COLO829 (cell line): ENCODE results near the gene CFAP57.
A peak's percentile ranks its signal among the peaks of the same experiment; 100 is the strongest.
"Not testable (repeated sequence)": the region's sequence is repeated elsewhere in the genome, so short reads cannot be mapped to it uniquely, and the experiment has no call there.

ENCODE experiments used
- DNase-seq: peaks from one replicate; pipeline ENCODE4 v3.0.0; 2012; ENCODE audit warnings: low spot score

CFAP57 gene

GRCh38 chr1:43171876-43172526, at the start of gene CFAP57, which contains the start of gene EBNA1BP2:
Gene CFAP57 (plus strand): TSS chr1:43172330. CDS start chr1:43172754, 424 bp downstream.
Gene EBNA1BP2 (minus strand): TSS chr1:43172290. CDS start chr1:43172118, 172 bp downstream.
- peak; percentile 98 for DNase-seq

DNA sequence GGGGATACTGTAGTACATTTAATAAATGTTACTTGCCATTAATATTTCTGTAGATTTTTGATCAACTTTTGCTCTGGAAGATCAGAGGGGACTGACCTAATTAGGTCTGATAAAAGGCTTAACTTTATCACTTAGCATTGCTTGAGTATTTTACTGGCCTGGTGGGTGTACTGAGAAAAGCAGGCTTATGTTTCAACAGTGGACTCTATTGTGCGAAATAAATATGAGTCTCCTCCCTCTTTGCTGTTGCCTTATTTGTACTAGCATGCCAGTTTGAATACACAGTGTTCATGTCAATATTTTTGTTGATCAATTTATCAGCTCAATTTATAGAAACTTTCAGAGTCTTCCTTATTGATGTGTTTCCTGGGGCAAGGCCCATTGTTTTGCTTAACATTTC, 49.1 kb upstream of the CFAP57 start:
- DNase-seq = peak; percentile 72

DNA sequence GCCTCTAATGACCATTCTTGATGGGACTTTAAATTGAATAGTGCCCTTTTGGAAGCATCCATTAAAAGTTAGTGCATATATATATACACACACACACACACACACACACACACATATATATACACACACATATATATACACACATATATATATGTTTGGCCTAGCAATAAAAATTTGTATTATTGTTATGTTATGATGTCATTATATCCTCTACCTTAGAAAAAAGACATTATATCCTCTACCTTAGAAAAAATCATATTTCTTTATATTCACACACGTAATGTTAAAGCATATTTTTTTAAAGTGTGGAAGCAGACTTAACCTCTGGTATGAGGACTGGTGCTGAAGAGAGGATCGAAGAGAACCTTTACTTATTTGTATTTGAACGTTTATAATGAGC, 43.3 kb upstream of the CFAP57 start:
- DNase-seq = no peak

DNA sequence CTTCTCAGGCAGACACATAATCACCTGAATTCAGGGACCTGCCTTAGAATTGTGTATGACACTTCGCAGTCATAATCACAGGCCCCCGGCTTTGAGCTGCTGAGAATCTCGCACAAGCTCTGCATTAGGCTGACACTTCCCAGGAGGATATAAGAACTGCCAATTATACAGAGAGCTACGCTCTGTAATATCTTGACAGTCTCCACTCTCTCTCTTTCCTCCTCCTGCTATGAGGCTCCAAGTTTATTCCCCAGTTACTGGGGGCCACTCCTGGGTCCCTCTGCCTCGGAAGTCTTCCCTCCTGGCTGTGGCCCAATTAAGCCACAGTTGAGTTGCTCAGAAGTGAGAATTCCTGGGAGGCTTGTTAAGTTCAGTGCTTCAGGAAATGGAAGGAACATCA, 42.7 kb upstream of the CFAP57 start:
- no peak for DNase-seq

DNA sequence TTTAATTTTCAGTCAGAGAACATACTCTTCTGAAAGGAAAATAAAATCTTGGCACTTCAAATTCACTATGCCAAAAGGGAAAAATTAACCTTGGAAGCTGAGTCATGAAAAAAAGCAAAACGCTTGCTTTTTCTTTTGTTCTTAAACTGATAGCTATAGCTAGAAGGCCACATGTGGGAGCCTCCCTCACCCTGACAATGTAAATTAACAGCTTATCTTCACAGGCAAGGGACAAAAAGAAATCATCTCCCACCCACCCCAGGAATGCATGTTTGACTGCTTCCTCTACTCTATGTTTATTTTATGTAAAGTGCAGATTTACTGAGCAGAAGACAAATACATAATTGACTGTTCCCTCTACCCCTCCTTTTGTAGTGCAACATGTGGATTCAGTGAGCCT, 38.1 kb upstream of the CFAP57 start:
- DNase-seq = no peak

GRCh38 chr1:43134640-43135039, 37.5 kb upstream of the CFAP57 start:
- no peak for DNase-seq

DNA sequence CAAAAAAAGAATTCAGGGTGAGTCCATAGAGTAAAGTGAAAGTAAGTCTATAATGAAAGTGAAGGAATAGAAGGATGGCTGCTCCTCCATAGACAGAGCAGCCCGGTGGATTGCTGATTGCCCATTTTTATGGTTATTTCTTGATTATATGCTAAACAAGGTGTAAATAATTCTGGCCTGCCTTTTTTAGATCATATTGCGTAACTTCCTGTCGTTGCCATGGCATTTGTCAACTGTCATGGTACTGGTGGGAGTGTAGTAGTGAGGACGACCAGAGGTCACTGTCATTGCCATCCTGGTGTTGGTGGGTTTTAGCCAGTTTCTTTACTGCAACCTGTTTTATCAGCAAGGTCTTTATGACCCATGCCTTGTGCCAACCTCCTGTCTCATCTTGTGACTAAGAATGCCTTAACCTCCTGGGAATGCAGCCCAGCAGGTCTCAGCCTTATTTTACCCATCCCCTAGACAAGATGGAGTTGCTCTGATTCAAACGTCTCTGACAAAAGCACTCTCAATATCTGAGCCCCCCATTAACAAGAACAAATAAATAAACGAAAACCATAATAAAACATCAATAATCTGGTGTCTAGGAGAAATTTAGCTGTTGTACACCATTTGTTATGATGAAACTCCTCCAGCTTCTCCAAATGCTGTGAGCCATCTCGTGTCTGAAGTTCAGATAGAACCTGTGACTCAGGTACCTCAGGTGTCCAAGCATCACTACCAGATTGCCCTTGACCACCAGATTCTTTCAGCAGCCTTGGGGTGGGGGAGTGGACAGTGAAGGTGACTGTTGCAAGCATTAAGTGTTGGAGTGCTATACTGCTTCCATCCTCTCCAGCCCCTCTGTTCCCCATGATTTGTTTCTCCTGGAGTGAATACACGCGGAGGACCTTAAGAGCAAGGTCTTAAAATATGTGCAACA, 36.0 kb upstream of the CFAP57 start:
- DNase-seq = no peak

DNA sequence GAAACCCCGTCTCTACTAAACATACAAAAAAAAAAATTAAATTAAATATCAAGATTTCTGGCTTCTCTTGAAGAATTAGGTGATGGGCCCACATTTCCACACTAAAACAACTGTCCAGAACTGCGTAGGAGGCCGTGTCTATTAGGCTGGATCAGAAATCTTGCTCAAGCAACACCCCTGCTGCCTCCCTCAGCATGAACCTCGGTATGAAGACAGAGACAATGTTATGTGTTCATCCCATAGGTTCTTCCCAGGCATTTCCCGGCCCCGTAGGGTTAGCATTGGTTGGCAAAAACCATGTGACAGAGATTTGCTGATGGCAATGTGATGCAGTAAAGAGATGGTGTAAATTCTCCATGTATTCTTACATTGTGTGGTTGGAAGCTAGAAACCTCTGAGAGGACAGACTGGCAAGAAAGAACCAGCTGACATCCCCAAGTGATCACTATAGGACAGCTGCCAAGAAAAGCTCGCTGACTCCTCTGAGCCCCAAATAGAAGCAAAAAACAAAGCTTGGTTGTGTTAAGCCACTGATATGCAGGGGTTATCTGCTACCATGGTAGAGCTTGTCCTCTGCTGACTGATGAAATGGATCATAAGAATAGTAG, 34.6 kb upstream of the CFAP57 start:
- DNase-seq = peak; percentile 75

- not testable (repeated sequence) for DNase-seq
Observed at GRCh38 chr1:43139295-43139694, 32.8 kb upstream of the CFAP57 start.

DNA sequence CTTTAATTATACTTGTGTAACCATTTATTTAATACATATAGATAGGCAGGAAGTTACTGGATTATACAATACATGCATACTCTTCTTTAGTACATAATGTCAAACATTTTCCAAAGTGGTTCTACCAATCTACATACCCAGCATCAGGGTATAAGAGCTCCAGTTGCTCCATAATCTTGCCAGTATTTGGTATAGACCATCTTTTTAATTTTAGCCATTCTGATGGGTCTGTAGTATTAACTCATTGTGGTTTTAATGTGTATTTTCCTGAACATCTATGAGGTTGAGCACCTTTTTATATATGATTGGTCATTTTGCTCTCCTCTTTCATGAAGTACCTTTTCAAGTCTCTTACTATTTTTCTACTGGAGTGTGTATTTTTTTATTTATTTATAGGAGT, 32.1 kb upstream of the CFAP57 start:
- no peak for DNase-seq

GRCh38 chr1:43140583-43140982, 31.5 kb upstream of the CFAP57 start:
- DNase-seq = no peak

- DNase-seq = no peak
Observed at GRCh38 chr1:43143441-43143888, 28.7 kb upstream of the CFAP57 start.

DNA sequence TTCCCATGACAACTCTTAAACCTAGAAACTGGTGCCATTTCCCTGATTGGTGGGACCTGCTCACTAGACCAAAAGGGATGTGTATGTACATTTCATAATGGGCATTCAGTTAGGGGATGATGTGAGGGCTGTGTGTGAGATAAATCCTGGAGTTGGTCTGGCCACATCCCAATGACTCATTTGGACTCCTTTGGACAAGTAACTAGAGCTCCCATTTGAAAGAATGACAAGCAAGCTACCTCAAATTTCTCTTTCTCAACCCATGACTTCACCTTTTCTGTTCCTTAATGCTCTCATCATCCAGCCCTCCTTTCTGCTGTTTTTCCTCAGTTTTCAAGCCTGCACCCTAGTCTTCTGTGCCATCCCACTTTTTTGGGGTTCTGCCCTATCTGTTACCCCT, 27.9 kb upstream of the CFAP57 start:
- no peak for DNase-seq

GRCh38 chr1:43147625-43148327, 24.4 kb upstream of the CFAP57 start:
- DNase-seq = peak; percentile 20

- no peak for DNase-seq
Observed at GRCh38 chr1:43149889-43150288, 22.2 kb upstream of the CFAP57 start.

- DNase-seq = no peak
Observed at GRCh38 chr1:43152866-43153265, 19.3 kb upstream of the CFAP57 start.

GRCh38 chr1:43153443-43153842, 18.7 kb upstream of the CFAP57 start:
- DNase-seq = no peak

- DNase-seq = no peak
Observed at GRCh38 chr1:43156026-43156425, 16.1 kb upstream of the CFAP57 start.

- DNase-seq = no peak
Observed at GRCh38 chr1:43165162-43165561, 7.0 kb upstream of the CFAP57 start.

GRCh38 chr1:43165765-43166164, 6.4 kb upstream of the CFAP57 start:
- no peak for DNase-seq

DNA sequence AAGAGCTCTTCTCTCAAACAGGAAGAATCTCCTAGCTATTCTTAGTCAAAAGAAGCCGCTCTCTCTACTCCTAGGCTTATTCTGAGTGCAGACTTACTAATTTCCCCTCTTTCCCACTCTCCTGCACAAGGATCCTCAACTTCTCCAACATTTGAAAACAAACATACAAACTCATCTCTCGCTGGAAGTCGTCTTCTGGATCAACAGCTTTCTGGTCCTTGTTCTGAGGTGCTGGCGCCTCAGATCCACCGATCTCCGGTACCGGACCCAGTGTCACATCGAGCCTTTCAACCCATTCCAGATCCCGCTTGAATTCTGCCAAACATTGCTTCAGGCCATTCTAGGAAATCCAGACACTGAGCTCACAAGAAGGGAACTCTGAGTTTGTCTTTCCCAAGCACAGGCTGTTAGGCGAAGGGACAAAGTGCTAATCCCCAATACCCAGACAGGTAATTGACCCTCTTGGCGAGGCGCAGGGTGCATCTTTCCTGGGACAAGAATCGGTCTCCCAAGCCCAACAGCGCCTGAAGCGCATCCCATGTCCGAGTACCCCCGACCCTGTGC, 736 bp upstream of the CFAP57 start:
- no peak for DNase-seq

DNA sequence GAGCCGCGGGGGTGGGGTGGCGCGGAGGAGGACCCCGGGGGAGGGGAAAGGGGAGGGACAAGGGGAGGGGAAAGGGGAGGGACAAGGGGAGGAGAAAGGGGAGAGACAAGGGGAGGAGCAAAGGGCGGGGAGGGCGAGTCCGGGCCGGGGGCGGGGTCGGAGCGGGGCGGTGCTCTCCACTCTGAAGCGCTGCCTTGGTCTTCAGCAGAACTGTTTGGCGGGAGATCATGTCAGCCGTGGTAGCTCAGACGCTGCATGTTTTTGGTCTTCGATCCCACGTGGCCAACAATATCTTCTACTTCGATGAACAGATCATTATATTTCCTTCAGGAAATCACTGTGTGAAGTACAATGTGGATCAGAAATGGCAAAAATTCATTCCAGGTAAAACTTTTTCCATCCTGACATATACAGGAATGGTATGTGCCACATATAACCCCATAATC, 420 bp downstream of the CFAP57 start:
- DNase-seq = peak; percentile 93
